Epidermal melanocyte (primary cell): Measurements from ENCODE around the gene RAB36.

ENCODE experiments used
- DNase-seq: peaks from one replicate; pipeline ENCODE4 v3.0.0; 2011; ENCODE audit warnings: low spot score; ENCODE audit not compliant: insufficient read length

Gene RAB36

GRCh38 chr22:23157560-23158515, 12.6 kb downstream of the RAB36 start:
- no peak for DNase-seq

GRCh38 chr22:23158516-23159290, 13.4 kb downstream of the RAB36 start:
- DNase-seq: no peak

- DNase-seq: no peak
These were observed 14.0 kb downstream of the RAB36 start for GRCh38 chr22:23159291-23159630.

- no peak for DNase-seq
These were observed 15.8 kb downstream of the RAB36 start for GRCh38 chr22:23161029-23161428.

DNA sequence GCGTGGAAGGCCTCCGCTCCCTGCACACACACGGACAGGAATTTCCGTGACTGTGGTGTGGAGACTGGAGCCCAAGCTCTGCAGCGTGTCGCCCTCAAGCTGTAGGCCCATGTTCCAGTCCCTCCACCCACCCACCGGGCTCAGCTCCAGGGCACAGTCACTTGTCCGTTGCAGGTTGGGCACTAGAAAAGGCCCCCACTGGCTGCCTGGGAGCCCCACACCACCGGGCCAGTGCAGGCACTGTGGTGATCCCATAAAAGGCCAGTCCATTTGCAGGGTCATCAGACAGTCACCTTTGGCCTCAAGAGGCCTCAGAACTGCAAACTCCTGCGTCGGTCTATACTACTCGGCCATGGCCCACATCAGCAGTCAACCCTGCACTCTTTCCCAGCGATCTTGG, 16.3 kb downstream of the RAB36 start:
- no peak for DNase-seq

GRCh38 chr22:23163665-23164064, 18.4 kb downstream of the RAB36 start:
- DNase-seq: no peak

DNA sequence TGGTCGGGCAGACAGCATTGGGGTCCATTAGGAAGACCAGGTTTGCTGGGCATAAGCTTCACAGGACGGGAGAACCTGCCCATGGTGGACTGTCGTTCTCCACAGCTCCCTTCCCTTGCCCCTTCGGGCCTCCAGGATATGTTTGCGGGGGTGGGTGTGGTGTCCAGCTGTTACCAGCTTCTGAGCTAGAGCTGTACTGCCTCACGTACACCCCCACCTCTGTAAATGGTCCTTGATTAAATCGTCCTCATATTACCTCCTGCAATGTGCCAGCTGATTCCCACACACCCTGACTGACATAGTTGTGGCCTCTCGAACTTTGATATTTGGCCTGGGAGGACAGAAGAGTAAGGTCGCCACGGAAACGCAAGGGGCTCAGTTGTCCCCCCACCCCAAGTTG, 18.8 kb downstream of the RAB36 start:
- DNase-seq: no peak

DNA sequence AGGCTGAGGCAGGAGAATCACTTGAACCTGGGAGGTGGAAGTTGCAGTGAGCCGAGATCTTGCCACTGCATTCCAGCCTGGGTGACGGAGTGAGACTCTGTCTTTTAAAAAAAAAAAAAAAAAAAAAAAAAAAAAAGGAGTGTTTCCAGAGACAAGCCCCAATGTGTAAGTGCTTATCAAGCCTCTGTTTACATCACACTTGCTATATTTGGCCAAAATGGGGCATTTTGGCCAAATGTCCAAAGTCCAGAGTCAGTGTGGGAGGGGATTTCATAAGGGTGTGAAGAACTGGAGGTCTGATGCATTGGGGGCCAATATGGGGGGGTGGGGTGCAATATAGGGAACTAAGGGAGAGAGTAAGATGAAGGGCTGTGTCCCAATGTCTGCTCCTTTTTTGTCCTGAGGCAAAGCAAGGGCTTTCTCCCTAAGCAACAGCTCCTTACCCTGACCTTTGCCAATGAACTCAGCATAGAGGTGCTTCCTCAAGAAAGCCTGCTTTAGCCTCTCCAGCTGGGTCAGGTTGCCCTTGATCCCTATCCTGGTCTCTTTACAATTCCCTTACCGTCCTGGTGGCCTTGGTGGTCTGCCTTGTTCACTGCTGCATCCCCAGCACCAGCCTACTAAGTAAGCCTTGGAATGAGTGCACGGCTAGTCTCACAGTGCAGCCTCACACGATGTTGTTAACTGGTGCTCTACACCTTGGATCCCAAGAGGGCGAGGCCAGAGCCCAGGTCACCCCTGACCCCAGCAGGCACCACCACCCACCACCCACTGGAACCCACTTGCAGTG, 21.0 kb downstream of the RAB36 start:
- no peak for DNase-seq

DNA sequence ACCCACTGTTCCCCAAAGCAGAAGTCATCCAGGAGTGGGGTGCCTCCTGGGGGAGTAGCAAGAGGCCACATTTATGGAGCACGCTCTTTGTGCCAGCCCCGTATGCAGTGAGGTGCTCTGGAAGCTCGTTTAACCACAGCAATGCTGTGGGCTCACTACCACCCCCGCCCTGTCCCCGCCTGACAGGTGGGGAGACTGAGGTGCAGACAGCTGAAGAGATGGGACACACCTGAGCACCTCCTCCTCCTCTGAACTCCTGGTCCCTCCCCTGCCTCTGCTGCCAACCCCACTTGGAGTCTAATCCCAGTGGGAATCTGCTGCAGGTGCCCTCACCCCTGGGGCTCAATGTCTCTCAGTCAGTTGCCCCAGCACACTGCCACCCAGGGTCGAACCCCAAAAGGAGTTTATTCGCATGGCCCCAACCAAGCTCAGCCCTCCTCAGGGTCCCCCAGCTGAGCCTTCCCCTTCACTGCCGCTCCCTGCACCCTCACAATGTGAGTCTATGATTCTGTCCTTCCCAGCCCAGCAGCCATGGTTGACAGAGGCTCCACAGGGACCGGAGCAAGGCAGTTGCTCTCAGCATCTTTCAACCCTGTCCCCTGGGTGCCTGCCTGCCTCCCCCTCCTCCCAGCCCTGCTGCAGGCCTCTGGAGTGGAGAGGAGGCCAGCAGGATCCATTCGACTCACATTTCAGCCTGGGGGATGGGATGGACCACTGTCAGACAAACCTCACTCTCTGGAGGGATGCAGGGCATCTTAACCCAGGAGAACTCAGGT, 21.8 kb downstream of the RAB36 start:
- no peak for DNase-seq

- DNase-seq: no peak
These were observed 23.2 kb downstream of the RAB36 start for GRCh38 chr22:23168391-23169042.

DNA sequence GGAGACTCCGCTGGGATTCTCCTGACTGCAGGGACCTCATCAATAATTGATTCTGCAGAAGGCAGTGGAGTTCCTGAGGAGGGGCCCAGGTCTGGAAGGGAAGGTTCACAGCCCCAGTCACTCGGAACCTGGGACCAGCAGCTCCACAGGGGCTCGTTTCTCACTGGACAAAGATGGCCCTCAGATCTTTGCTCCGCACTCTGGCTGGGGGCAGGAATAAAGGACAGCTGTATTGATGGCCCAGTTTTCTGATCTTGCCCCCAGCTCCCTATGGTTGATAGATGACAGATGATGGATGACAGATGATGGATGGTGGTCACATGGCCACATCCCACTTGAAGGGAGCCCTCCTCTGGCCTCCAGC, 23.7 kb downstream of the RAB36 start:
- DNase-seq: no peak

- DNase-seq: no peak
These were observed 30.8 kb downstream of the RAB36 start for GRCh38 chr22:23175817-23176644.

- DNase-seq: no peak
These were observed 31.4 kb downstream of the RAB36 start for GRCh38 chr22:23176645-23177027.

GRCh38 chr22:23177197-23177596, 31.9 kb downstream of the RAB36 start:
- DNase-seq: no peak

DNA sequence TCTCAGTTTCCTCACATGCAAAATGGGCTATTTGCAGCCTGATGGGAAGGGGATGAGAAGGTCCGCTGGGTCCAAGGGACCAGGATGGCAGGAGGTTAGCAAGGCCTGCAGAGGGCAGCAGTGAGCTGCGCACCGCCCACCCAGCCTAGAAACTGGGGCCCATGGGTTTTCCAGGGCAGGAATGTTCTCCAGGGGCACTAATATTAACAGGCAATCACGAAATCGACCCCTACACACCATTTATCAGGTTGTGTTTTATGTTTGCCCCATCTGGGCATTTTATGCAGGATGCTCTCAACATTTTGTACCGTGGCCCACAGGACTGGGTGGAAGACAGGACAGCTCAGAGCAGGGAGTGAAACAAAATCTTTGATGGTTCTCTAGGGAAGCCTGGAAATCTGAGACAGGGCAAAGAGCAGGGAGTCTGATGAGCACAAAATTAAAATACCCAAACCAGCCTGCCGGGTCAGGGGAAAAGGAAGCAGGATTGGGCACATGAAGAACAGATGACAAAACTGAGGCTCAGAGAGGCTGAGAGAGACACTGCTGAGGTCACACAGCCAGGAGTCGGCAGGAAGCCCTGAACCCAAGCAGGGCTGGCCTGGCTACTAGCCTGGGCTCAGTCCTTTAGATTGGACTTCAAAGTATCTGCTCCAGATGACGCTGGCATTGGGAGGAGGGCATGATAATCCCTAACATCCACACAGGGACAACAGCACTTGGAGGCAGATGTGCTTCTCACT, 33.4 kb downstream of the RAB36 start:
- DNase-seq: peak; percentile 97

- DNase-seq: no peak
These were observed 34.4 kb downstream of the RAB36 start for GRCh38 chr22:23179381-23180299.

- peak; percentile 87 for DNase-seq
These were observed 35.1 kb downstream of the RAB36 start, which contains the start of gene BCR for GRCh38 chr22:23180301-23180892. Gene BCR (plus strand): TSS chr22:23180509. CDS start chr22:23180961, 452 bp downstream.
